GM12878 (cell line): ENCODE data around the gene GLTP. TPM values are rescaled to one million over a fixed set of nuclear protein-coding genes. Genes with fewer than 3 reads are reported as not detected.

ENCODE experiments used
- ATAC-seq: fragments of 200-7000 bp; cut with Tn5 transposase; 3 replicates; pipeline ENCODE4 v1.9.1; 2020; ENCODE audit warnings: mild to moderate bottlenecking, moderate library complexity
- BruUV-seq: library from RNA; stranded (reverse); fragments of 400-500 nt; replicated peaks from 2 replicates; lab custom pipeline; 2021; lab: Mats Ljungman, UMichigan
- CTCF ChIA-PET: fragments of 300-600 bp; sonication (Branson Sonifier 250); formaldehyde crosslinking; extraction: SDS; loops from one replicate; lab custom pipeline; 2021; ENCODE audit warnings: inconsistent platforms; lab: Yijun Ruan, JAX
- POLR2A ChIA-PET: fragments of 350-600 bp; formaldehyde crosslinking; extraction: SDS; loops from one replicate; lab custom pipeline; 2021; ENCODE audit warnings: inconsistent platforms; lab: Charles Lee
- RAD21 ChIA-PET: fragments of 300-600 bp; sonication (Branson Sonifier 250); formaldehyde crosslinking; loops from one replicate; lab custom pipeline; 2023; ENCODE audit warnings: antibody characterized with exemption; ENCODE audit not compliant: unreplicated experiment; lab: Charles Lee
- SMC1A ChIA-PET: fragments of 300-600 bp; sonication (Branson Sonifier 250); formaldehyde crosslinking; loops from one replicate; lab custom pipeline; 2023; ENCODE audit not compliant: unreplicated experiment, uncharacterized antibody; lab: Charles Lee
- DNase-seq: peaks from one replicate; pipeline ENCODE4 v3.0.0-alpha.2; 2011; ENCODE audit warnings: low read depth, low spot score
- FAIRE-seq: peaks from 3 replicates; lab custom pipeline; 2011; peaks lifted over from hg19 to GRCh38; lab: Jason Lieb, UNC
- H2AFZ ChIP-seq: 2 replicates; pipeline ENCODE4 v1.6.0; 2011; ENCODE audit warnings: low read depth, low read length, control low read depth; ENCODE audit not compliant: control insufficient read depth
- H3K27ac ChIP-seq: 2 replicates; pipeline ENCODE4 v1.5.1; 2011; ENCODE audit warnings: control low read depth; ENCODE audit not compliant: control insufficient read depth, insufficient read depth
- H3K27me3 ChIP-seq, 2 experiments: replicated peaks in 1 of 2; 2 replicates each; pipeline versions ENCODE4 v1.6.0 to v1.6.1; 2011; ENCODE audit warnings: low read length in 1 of 2; ENCODE audit not compliant: control insufficient read depth in 2 of 2, insufficient read depth in 2 of 2
- H3K36me3 ChIP-seq, 2 experiments: 2 replicates each; pipeline ENCODE4 v1.5.1; 2011; ENCODE audit warnings: low read length in 1 of 2; ENCODE audit not compliant: control insufficient read depth in 2 of 2, insufficient read depth in 2 of 2
- H3K4me1 ChIP-seq: 2 replicates; pipeline ENCODE4 v1.6.1; 2011; ENCODE audit warnings: mild to moderate bottlenecking, low read length, moderate library complexity, mixed read lengths; ENCODE audit not compliant: control insufficient read depth, insufficient read depth
- H3K4me2 ChIP-seq: 2 replicates; pipeline ENCODE4 v1.6.0; 2011; ENCODE audit warnings: control low read depth; ENCODE audit not compliant: control insufficient read depth, insufficient read depth
- H3K4me3 ChIP-seq: fragments of 200-600 bp; sonication (generic); 2 replicates; pipeline ENCODE4 v1.5.1; 2016
- H3K79me2 ChIP-seq: 2 replicates; pipeline ENCODE4 v1.6.0; 2011; ENCODE audit warnings: low read length; ENCODE audit not compliant: control insufficient read depth, insufficient read depth
- H3K9ac ChIP-seq: 2 replicates; pipeline ENCODE4 v1.8.0; 2011; ENCODE audit warnings: low read length, control low read depth, mixed read lengths; ENCODE audit not compliant: control insufficient read depth, insufficient read depth
- H3K9me3 ChIP-seq: replicated peaks from 3 replicates; pipeline ENCODE4 v1.5.1; 2011; ENCODE audit warnings: mild to moderate bottlenecking, low read length; ENCODE audit not compliant: control insufficient read depth, insufficient read depth
- H4K20me1 ChIP-seq: 2 replicates; pipeline ENCODE4 v1.6.0; 2011; ENCODE audit not compliant: control insufficient read depth, insufficient read depth
- ASH2L ChIP-seq: fragments of 300-600, 200-600 bp; sonication (generic); IDR thresholded peaks from 2 replicates; pipeline ENCODE4 v1.6.1; 2017; ENCODE audit warnings: low read depth, mild to moderate bottlenecking, borderline replicate concordance
- HCFC1 ChIP-seq: fragments of 150-350 bp; IDR thresholded peaks from 2 replicates; pipeline ENCODE4 v1.6.1; 2014; ENCODE audit warnings: low read length
- NKRF ChIP-seq: fragments of 450-650 bp; conservative IDR thresholded peaks from 2 replicates; pipeline ENCODE4 v1.6.1; 2017; ENCODE audit warnings: mild to moderate bottlenecking, moderate library complexity
- RAD21 ChIP-seq: IDR thresholded peaks from 2 replicates; pipeline ENCODE4 v1.6.1; 2011; ENCODE audit warnings: mild to moderate bottlenecking, low read depth, low read length, moderate library complexity; ENCODE audit not compliant: insufficient read depth
- SREBF1 ChIP-seq: IDR thresholded peaks from 2 replicates; pipeline ENCODE4 v1.6.1; 2012; ENCODE audit warnings: mild to moderate bottlenecking, low read length
- ZSCAN29 ChIP-seq: fragments of 450-650 bp; IDR thresholded peaks from 2 replicates; pipeline ENCODE4 v1.6.1; 2017; ENCODE audit warnings: mild to moderate bottlenecking, moderate library complexity
- WGBS: methylation state at CpG from one replicate; pipeline ENCODE4 v1.1.6; 2016; ENCODE audit warnings: low lambda C conversion rate; ENCODE audit not compliant: insufficient replicate concordance, insufficient coverage; ENCODE audit errors: missing lambda C conversion rate; 5-methylcytosine and 5-hydroxymethylcytosine counted together
- in situ Hi-C: fragments of 300-500 bp; cut with MboI; formaldehyde crosslinking; loops from 9 replicates; pipeline ENCODE4 v1.14.3; 2018; ENCODE audit warnings: mixed read lengths
- intact Hi-C: fragments of 100-400 bp; cut with micrococcal nuclease; formaldehyde crosslinking; loops from one replicate; pipeline ENCODE4 v1.14.2; 2022; ENCODE audit not compliant: unreplicated experiment
- polyA plus RNA-seq, 11 experiments: library from polyadenylated mRNA; depleted of rRNA in 4 of 11; unstranded in 6 of 11; stranded (reverse) in 5 of 11; fragments of >200 nt; fragmentation: Nextera tagmentation in 4 of 11; fragmentation: Illumina TruSeq in 1 of 11; extraction: Ambion mirVana in 4 of 11; extraction: Trizol in 1 of 11; gene quantifications; 1 replicate in 1 of 11; 2 replicates in 10 of 11; pipeline versions ENCODE4 v1.2.1 to v1.2.3, GENCODE V29; 2011 to 2016; ENCODE audit warnings: inconsistent platforms in 2 of 11, missing spikeins in 2 of 11, low read depth in 1 of 11
- total RNA-seq, 4 experiments: library from RNA; depleted of rRNA in 3 of 4; stranded (reverse); fragments of >200 nt in 3 of 4; fragmentation: Illumina TruSeq in 1 of 4; extraction: Trizol in 1 of 4; gene quantifications; 2 replicates each; pipeline versions ENCODE4 v1.2.1 to v1.2.3, GENCODE V29; 2013 to 2021
- TF ChIP-seq, protein P1 (sequence below): fragments of 450-650 bp; IDR thresholded peaks from 2 replicates; pipeline ENCODE4 v1.6.1; 2018; ENCODE audit warnings: mild to moderate bottlenecking, low read depth, moderate library complexity; ENCODE audit not compliant: partially characterized antibody
- TF ChIP-seq, protein P2 (sequence below): fragments of 150-350 bp; IDR thresholded peaks from 2 replicates; pipeline ENCODE4 v1.6.1; 2016; ENCODE audit warnings: low read depth, low read length
- TF ChIP-seq, protein P3 (sequence below): IDR thresholded peaks from 2 replicates; pipeline ENCODE4 v1.6.1; 2012; ENCODE audit warnings: mild to moderate bottlenecking, low read depth, low read length

The GLTP gene
- total and polyA plus RNA-seq, 10 of the 15 experiments (the other 5 are each of a cell fraction or from before 2014, with no cell fraction given) = 16.8 to 44.0 (median 25.3) TPM

GRCh38 chr12:109836916-109837315 lies 43.4 kb downstream of the GLTP start:
- DNase-seq = no peak
- no peak overlapping the region for H2AFZ ChIP-seq

More at GRCh38 chr12:109836916-109837315, 43.4 kb downstream of the GLTP start:
- no TSS peak for BruUV-seq
- H3K4me1 ChIP-seq = no peaks in the 10 kb centered on the region
- no peaks in the 10 kb centered on the region for H4K20me1 ChIP-seq
- FAIRE-seq = no peak
- no peaks in the 10 kb centered on the region for H3K36me3 ChIP-seq
- TF ChIP-seq NKRF (no peak), SREBF1 (no peak), ASH2L (no peak), ZSCAN29 (no peak), HCFC1 (no peak), RAD21 (no peak)
- TF ChIP-seq, protein P1, sequence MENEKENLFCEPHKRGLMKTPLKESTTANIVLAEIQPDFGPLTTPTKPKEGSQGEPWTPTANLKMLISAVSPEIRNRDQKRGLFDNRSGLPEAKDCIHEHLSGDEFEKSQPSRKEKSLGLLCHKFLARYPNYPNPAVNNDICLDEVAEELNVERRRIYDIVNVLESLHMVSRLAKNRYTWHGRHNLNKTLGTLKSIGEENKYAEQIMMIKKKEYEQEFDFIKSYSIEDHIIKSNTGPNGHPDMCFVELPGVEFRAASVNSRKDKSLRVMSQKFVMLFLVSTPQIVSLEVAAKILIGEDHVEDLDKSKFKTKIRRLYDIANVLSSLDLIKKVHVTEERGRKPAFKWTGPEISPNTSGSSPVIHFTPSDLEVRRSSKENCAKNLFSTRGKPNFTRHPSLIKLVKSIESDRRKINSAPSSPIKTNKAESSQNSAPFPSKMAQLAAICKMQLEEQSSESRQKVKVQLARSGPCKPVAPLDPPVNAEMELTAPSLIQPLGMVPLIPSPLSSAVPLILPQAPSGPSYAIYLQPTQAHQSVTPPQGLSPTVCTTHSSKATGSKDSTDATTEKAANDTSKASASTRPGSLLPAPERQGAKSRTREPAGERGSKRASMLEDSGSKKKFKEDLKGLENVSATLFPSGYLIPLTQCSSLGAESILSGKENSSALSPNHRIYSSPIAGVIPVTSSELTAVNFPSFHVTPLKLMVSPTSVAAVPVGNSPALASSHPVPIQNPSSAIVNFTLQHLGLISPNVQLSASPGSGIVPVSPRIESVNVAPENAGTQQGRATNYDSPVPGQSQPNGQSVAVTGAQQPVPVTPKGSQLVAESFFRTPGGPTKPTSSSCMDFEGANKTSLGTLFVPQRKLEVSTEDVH = no peak
- TF ChIP-seq, protein P2, sequence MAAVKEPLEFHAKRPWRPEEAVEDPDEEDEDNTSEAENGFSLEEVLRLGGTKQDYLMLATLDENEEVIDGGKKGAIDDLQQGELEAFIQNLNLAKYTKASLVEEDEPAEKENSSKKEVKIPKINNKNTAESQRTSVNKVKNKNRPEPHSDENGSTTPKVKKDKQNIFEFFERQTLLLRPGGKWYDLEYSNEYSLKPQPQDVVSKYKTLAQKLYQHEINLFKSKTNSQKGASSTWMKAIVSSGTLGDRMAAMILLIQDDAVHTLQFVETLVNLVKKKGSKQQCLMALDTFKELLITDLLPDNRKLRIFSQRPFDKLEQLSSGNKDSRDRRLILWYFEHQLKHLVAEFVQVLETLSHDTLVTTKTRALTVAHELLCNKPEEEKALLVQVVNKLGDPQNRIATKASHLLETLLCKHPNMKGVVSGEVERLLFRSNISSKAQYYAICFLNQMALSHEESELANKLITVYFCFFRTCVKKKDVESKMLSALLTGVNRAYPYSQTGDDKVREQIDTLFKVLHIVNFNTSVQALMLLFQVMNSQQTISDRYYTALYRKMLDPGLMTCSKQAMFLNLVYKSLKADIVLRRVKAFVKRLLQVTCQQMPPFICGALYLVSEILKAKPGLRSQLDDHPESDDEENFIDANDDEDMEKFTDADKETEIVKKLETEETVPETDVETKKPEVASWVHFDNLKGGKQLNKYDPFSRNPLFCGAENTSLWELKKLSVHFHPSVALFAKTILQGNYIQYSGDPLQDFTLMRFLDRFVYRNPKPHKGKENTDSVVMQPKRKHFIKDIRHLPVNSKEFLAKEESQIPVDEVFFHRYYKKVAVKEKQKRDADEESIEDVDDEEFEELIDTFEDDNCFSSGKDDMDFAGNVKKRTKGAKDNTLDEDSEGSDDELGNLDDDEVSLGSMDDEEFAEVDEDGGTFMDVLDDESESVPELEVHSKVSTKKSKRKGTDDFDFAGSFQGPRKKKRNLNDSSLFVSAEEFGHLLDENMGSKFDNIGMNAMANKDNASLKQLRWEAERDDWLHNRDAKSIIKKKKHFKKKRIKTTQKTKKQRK = no peak
- TF ChIP-seq, protein P3, sequence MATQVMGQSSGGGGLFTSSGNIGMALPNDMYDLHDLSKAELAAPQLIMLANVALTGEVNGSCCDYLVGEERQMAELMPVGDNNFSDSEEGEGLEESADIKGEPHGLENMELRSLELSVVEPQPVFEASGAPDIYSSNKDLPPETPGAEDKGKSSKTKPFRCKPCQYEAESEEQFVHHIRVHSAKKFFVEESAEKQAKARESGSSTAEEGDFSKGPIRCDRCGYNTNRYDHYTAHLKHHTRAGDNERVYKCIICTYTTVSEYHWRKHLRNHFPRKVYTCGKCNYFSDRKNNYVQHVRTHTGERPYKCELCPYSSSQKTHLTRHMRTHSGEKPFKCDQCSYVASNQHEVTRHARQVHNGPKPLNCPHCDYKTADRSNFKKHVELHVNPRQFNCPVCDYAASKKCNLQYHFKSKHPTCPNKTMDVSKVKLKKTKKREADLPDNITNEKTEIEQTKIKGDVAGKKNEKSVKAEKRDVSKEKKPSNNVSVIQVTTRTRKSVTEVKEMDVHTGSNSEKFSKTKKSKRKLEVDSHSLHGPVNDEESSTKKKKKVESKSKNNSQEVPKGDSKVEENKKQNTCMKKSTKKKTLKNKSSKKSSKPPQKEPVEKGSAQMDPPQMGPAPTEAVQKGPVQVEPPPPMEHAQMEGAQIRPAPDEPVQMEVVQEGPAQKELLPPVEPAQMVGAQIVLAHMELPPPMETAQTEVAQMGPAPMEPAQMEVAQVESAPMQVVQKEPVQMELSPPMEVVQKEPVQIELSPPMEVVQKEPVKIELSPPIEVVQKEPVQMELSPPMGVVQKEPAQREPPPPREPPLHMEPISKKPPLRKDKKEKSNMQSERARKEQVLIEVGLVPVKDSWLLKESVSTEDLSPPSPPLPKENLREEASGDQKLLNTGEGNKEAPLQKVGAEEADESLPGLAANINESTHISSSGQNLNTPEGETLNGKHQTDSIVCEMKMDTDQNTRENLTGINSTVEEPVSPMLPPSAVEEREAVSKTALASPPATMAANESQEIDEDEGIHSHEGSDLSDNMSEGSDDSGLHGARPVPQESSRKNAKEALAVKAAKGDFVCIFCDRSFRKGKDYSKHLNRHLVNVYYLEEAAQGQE = no peak
- H3K9me3 ChIP-seq = no peaks in the 10 kb centered on the region
- H3K79me2 ChIP-seq = no peaks in the 10 kb centered on the region
- in situ Hi-C loops = no loop called here
- ChIA-PET RAD21 (no interaction called here), SMC1A (no interaction called here), POLR2A (no interaction called here), CTCF (interaction anchor here (1.0 to 4.0 kb wide), 2 partner anchors 9 to 16 kb away, joined by 4 to 14 read pairs; no protein-coding TSS in a partner anchor)
- H3K27ac ChIP-seq = no peak overlapping the region
- no peak overlapping the region for H3K4me3 ChIP-seq
- H3K4me2 ChIP-seq = no peak overlapping the region
- H3K27me3 ChIP-seq = peaks cover 0 to 4% of the 10 kb centered on the region in 2 experiments
- WGBS = 3% methylated on average over 3 of the region's 3 CpGs
- H3K9ac ChIP-seq = no peak overlapping the region
- intact Hi-C loops = no loop called here
- no peak for ATAC-seq
